Hepatocyte (in vitro differentiated cells): ENCODE results near the gene TBK1. TPM values are rescaled to one million over a fixed set of nuclear protein-coding genes. Genes with fewer than 3 reads are reported as not detected.
A peak's percentile ranks its signal among the peaks of the same experiment; 100 is the strongest.

ENCODE experiments used
- DNase-seq: peaks from one replicate; pipeline ENCODE4 v3.0.0-alpha.2; 2016; ENCODE audit warnings: low spot score
- H2AFZ ChIP-seq: fragments of 200-600 bp; sonication (generic); 2 replicates; pipeline ENCODE4 v1.6.0; 2016; ENCODE audit warnings: antibody characterized with exemption, mild to moderate bottlenecking
- H3K27ac ChIP-seq: fragments of 200-600 bp; sonication (generic); 2 replicates; pipeline ENCODE4 v1.5.1; 2016; ENCODE audit warnings: mild to moderate bottlenecking
- H3K27me3 ChIP-seq: fragments of 200-600 bp; sonication (generic); 2 replicates; pipeline ENCODE4 v1.6.1; 2016
- H3K36me3 ChIP-seq: fragments of 200-600 bp; sonication (generic); replicated peaks from 2 replicates; pipeline ENCODE4 v1.5.1; 2016; ENCODE audit warnings: low read depth; ENCODE audit not compliant: insufficient read depth
- H3K4me1 ChIP-seq: fragments of 200-600 bp; sonication (generic); 2 replicates; pipeline ENCODE4 v1.5.1; 2016; ENCODE audit warnings: mild to moderate bottlenecking, moderate library complexity; ENCODE audit not compliant: insufficient read depth
- H3K4me2 ChIP-seq: fragments of 200-600 bp; sonication (generic); 2 replicates; pipeline ENCODE4 v1.6.0; 2016
- H3K4me3 ChIP-seq: fragments of 200-600 bp; sonication (generic); 2 replicates; pipeline ENCODE4 v1.5.1; 2016; ENCODE audit warnings: mild to moderate bottlenecking
- H3K79me2 ChIP-seq: fragments of 200-600 bp; sonication (generic); 2 replicates; pipeline ENCODE4 v1.6.0; 2017; ENCODE audit warnings: mild to moderate bottlenecking
- H3K9me2 ChIP-seq: fragments of 200-600 bp; sonication (generic); replicated peaks from 2 replicates; pipeline ENCODE4 v1.6.0; 2017; ENCODE audit warnings: mild to moderate bottlenecking; ENCODE audit not compliant: insufficient read depth
- H3K9me3 ChIP-seq: fragments of 200-600 bp; sonication (generic); 2 replicates; pipeline ENCODE4 v1.5.1; 2016; ENCODE audit warnings: low read depth, mild to moderate bottlenecking
- H4K20me1 ChIP-seq: fragments of 200-600 bp; sonication (generic); 2 replicates; pipeline ENCODE4 v1.6.0; 2016; ENCODE audit warnings: mild to moderate bottlenecking; ENCODE audit not compliant: insufficient read depth, poor library complexity, severe bottlenecking
- CTCF ChIP-seq: fragments of 200-600 bp; sonication (generic); IDR thresholded peaks from 2 replicates; pipeline ENCODE4 v1.5.1; 2016; ENCODE audit warnings: antibody characterized with exemption, mild to moderate bottlenecking; ENCODE audit not compliant: poor library complexity
- EZH2 ChIP-seq: fragments of 200-600 bp; sonication (generic); IDR thresholded peaks from 2 replicates; pipeline ENCODE4 v1.6.1; 2016; ENCODE audit warnings: antibody characterized with exemption, mild to moderate bottlenecking, borderline replicate concordance
- EZH2phosphoT487 ChIP-seq: fragments of 200-600 bp; sonication (generic); IDR thresholded peaks from one replicate; pipeline ENCODE4 v1.6.1; 2018; ENCODE audit warnings: antibody characterized with exemption, mild to moderate bottlenecking, low read depth, moderate library complexity; ENCODE audit not compliant: unreplicated experiment, severe bottlenecking
- WGBS: methylation state at CpG from one replicate; pipeline ENCODE4 v1.1.6; 2016; ENCODE audit warnings: low lambda C conversion rate; ENCODE audit errors: missing lambda C conversion rate; 5-methylcytosine and 5-hydroxymethylcytosine counted together
- polyA plus RNA-seq: library from polyadenylated mRNA; unstranded; fragments of >200 nt; fragmentation: Nextera tagmentation; extraction: Ambion mirVana; gene quantifications from 2 replicates; pipeline ENCODE4 v1.2.1, GENCODE V29; 2016
- total RNA-seq: library from RNA; depleted of rRNA; stranded (reverse); fragments of >200 nt; gene quantifications from 2 replicates; pipeline ENCODE4 v1.2.3, GENCODE V29; 2014

TBK1 gene
- total and polyA plus RNA-seq, 2 experiments from 2014 or later = 22.2 to 24.0 TPM

- 56% methylated on average over 2 of the region's 2 CpGs for WGBS
- H3K36me3 ChIP-seq = no peaks in the 10 kb centered on the region
- H3K9me2 ChIP-seq = no peaks in the 10 kb centered on the region
- H3K4me1 ChIP-seq = peaks cover 7% of the 10 kb centered on the region
- H3K79me2 ChIP-seq = peaks cover 25% of the 10 kb centered on the region
- H3K9me3 ChIP-seq = no peaks in the 10 kb centered on the region
- TF ChIP-seq EZH2 (no peak), CTCF (no peak)
- no peak overlapping the region for H3K4me3 ChIP-seq
- no peak overlapping the region for H3K4me2 ChIP-seq
- no peak overlapping the region for H3K27ac ChIP-seq
- DNase-seq = no peak
- H3K27me3 ChIP-seq = no peaks in the 10 kb centered on the region
- no peak overlapping the region for H2AFZ ChIP-seq
- peaks cover 3% of the 10 kb centered on the region for H4K20me1 ChIP-seq
Observed at GRCh38 chr12:64450057-64450640, 1.8 kb upstream of the TBK1 start.

- H3K4me3 ChIP-seq = peak overlapping the region; percentile 83
- WGBS = 13% methylated on average over 8 of the region's 8 CpGs
- peak overlapping the region; percentile 91 for H3K4me2 ChIP-seq
Observed at GRCh38 chr12:64450711-64451486, 1.0 kb upstream of the TBK1 start.

GRCh38 chr12:64452559-64453329 is 824 bp downstream of the TBK1 start:
- under 1% methylated on average over 16 of the region's 16 CpGs for WGBS
- H4K20me1 ChIP-seq = peaks cover 12% of the 10 kb centered on the region
- peak; percentile 77 for DNase-seq
- peak overlapping the region; percentile 75 for H2AFZ ChIP-seq
- peak overlapping the region; percentile 91 for H3K4me2 ChIP-seq
- peak overlapping the region; percentile 83 for H3K4me3 ChIP-seq
- H3K27ac ChIP-seq = peak overlapping the region; percentile 98
- peaks cover 49% of the 10 kb centered on the region for H3K79me2 ChIP-seq
- no peaks in the 10 kb centered on the region for H3K9me3 ChIP-seq
- no peaks in the 10 kb centered on the region for H3K27me3 ChIP-seq
- TF ChIP-seq EZH2phosphoT487 = no peak
- TF ChIP-seq EZH2 = no peak
- no peak for TF ChIP-seq CTCF
- no peaks in the 10 kb centered on the region for H3K9me2 ChIP-seq
- H3K4me1 ChIP-seq = peaks cover 7% of the 10 kb centered on the region
- H3K36me3 ChIP-seq = no peaks in the 10 kb centered on the region

More at GRCh38 chr12:64450711-64451486, 1.0 kb upstream of the TBK1 start:
- H3K9me2 ChIP-seq = no peaks in the 10 kb centered on the region
- TF ChIP-seq CTCF (no peak), EZH2 (no peak), EZH2phosphoT487 (no peak)
- H3K27ac ChIP-seq = peak overlapping the region; percentile 98
- peaks cover 32% of the 10 kb centered on the region for H3K79me2 ChIP-seq
- H3K4me1 ChIP-seq = peaks cover 7% of the 10 kb centered on the region
- H4K20me1 ChIP-seq = peaks cover 6% of the 10 kb centered on the region
- H3K36me3 ChIP-seq = no peaks in the 10 kb centered on the region
- DNase-seq = peak; percentile 18
- H2AFZ ChIP-seq = peak overlapping the region; percentile 75
- H3K9me3 ChIP-seq = no peaks in the 10 kb centered on the region
- H3K27me3 ChIP-seq = no peaks in the 10 kb centered on the region
